Effector memory CD4-positive, alpha-beta T cell (primary cell): ENCODE data around the gene SERTAD1.
A peak's percentile ranks its signal among the peaks of the same experiment; 100 is the strongest.

Experiments used
- DNase-seq, 3 donors: peaks; one replicate each; pipeline ENCODE4 v3.0.0-alpha.2; 2020
- H3K27ac ChIP-seq: 2 replicates; pipeline ENCODE4 v1.7.0; 2013; ENCODE audit warnings: mild to moderate bottlenecking, low read length, moderate library complexity; ENCODE audit not compliant: insufficient read depth, poor library complexity, severe bottlenecking
- H3K27me3 ChIP-seq: replicated peaks from 2 replicates; pipeline ENCODE4 v1.7.0; 2013; ENCODE audit warnings: mild to moderate bottlenecking, low read length; ENCODE audit not compliant: insufficient read depth, control insufficient read depth, poor library complexity, severe bottlenecking
- H3K36me3 ChIP-seq: 2 replicates; pipeline ENCODE4 v1.7.0; 2013; ENCODE audit warnings: mild to moderate bottlenecking, low read length, moderate library complexity; ENCODE audit not compliant: control insufficient read depth, insufficient read depth
- H3K4me1 ChIP-seq: 2 replicates; pipeline ENCODE4 v1.7.0; 2013; ENCODE audit warnings: low read length, mild to moderate bottlenecking; ENCODE audit not compliant: control insufficient read depth, insufficient read depth, poor library complexity, severe bottlenecking
- H3K4me3 ChIP-seq: 2 replicates; pipeline ENCODE4 v1.7.0; 2013; ENCODE audit warnings: low read length, low read depth, mild to moderate bottlenecking; ENCODE audit not compliant: insufficient read depth, poor library complexity, severe bottlenecking
- H3K9me3 ChIP-seq: 2 replicates; pipeline ENCODE4 v1.7.0; 2013; ENCODE audit warnings: mild to moderate bottlenecking, low read length, moderate library complexity; ENCODE audit not compliant: control insufficient read depth

Gene SERTAD1

DNA sequence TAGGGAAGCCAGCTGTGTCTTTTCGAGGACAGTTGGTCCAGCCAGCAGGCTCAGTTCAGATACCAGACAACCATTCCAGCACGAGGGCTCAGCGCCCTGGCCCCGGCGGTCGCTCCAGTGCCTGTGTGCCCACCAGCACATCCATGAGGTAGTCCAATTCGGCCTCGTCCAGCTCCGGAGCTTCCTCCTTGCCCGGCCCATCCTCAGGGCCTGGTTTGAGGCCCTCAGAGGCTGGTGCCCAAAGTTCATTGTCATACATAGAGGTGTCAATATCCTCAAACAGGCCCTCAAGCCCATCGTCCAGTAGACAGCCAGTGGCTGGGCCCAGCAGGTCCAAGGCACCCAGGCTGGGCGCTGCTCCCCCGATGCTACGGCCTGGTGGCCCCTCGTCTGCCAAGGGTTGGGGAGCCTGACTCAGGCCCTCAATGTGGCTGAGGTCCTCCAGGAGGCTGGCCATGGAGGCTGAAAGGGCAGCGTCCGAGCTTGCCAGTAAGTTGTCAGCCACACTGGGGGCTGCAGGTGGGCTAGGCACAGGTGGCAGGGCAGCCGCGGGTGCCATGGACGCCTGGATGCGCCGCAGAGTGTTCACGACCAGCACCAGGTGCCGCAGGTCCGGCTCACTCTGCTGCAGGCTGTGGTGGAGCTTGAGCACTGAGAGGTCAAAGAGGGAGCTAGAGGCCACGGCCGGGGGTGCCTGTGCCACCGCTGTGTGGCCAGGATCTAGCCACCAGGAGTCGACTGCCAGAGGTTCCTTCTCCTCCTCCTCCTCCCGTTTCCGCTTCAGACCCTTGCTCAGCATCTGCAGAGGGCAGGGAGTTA is 2.8 kb downstream of the SERTAD1 start:
- Histone ChIP-seq H3K36me3 (peaks cover 5% of the 10 kb centered on the region), H3K27me3 (no peaks in the 10 kb centered on the region), H3K4me3 (no peak overlapping the region), H3K27ac (peak overlapping the region; percentile 35), H3K9me3 (no peaks in the 10 kb centered on the region), H3K4me1 (peaks cover 17% of the 10 kb centered on the region)
- DNase-seq = no peak

GRCh38 chr19:40421993-40422747 is 3.6 kb downstream of the SERTAD1 start:
- Histone ChIP-seq H3K36me3 (peaks cover 5% of the 10 kb centered on the region), H3K27me3 (no peaks in the 10 kb centered on the region), H3K9me3 (no peaks in the 10 kb centered on the region), H3K27ac (peak overlapping the region; percentile 74), H3K4me1 (peaks cover 19% of the 10 kb centered on the region), H3K4me3 (peak overlapping the region; percentile 91)
- DNase-seq = no peak

DNA sequence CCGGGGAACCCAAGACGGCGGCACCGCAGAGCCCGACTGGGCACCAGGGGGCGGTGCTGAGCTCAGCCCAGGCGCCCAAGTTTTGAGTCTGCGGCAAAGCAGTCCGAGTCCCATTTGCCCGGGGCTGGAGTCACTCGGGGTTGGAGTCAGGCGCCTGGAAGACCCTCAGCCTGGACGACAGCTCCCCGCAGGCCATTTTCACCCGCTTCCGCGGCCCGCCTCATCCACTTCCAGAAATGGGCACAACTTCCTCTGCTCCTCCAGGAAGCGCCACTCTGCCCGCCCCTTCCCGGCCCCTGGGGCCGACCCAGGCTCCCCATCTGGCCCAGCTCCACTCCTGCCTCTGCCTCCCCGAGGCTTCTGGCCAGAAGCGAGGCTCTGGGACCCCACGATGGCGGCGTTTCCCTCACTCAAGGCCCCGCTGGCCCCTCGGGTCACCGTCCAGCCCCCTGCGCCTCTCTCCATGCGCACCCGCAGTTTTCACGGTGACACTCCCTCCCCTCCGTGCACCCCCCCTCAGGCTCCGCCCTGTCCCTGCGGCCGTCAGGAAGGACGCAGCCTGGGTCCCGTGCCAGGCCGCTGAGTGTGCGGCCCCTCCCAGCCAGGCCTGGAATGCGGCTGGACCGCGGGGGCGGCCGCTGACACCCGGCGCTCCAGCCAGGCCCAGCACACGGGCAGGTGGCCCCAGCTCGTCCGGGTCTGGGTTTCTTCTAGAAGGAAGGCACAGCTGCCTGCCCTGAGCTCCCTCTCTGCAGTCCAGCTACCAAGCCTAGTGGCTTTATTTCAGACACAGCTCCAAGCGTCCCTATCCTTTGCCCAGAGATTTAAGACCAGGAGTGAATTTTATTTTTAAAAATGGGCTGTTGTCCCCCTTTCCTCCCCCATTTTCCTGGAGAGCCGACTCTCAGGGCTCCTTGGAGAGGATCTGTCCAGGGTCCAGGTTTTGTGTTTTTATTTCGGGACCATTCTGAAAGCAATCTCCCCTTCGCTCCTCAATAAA is 4.7 kb downstream of the SERTAD1 start:
- no peaks in the 10 kb centered on the region for H3K27me3 ChIP-seq
- H3K9me3 ChIP-seq = no peaks in the 10 kb centered on the region
- peaks cover 5% of the 10 kb centered on the region for H3K36me3 ChIP-seq
- peaks cover 18% of the 10 kb centered on the region for H3K4me1 ChIP-seq
- H3K27ac ChIP-seq = peak overlapping the region; percentile 74
- DNase-seq = peak; percentile 43 to 65 (median 63)
- H3K4me3 ChIP-seq = peak overlapping the region; percentile 91

DNA sequence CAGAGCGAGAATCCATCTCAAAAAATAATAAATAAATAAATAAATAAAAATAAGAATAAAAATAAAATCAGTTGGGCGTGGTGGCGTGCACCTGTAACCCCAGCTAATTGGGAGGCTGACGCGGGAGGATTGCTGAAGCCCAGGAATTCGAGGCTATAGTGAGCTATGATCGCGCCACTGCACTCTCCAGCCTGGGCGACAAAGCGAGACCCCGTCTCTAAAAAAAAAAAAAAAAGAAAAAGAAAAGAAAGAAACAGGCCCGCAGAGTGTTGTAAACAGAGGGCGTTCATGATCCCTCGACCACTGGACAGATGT is 5.4 kb downstream of the SERTAD1 start:
- peak overlapping the region; percentile 91 for H3K4me3 ChIP-seq
- H3K4me1 ChIP-seq = peaks cover 18% of the 10 kb centered on the region
- peak overlapping the region; percentile 74 for H3K27ac ChIP-seq
- no peak for DNase-seq
- no peaks in the 10 kb centered on the region for H3K27me3 ChIP-seq
- peaks cover 5% of the 10 kb centered on the region for H3K36me3 ChIP-seq
- H3K9me3 ChIP-seq = no peaks in the 10 kb centered on the region

GRCh38 chr19:40419780-40420179 is 6.0 kb downstream of the SERTAD1 start:
- Histone ChIP-seq H3K4me1 (peaks cover 17% of the 10 kb centered on the region), H3K27ac (no peak overlapping the region), H3K4me3 (no peak overlapping the region), H3K27me3 (no peaks in the 10 kb centered on the region), H3K9me3 (no peaks in the 10 kb centered on the region), H3K36me3 (peaks cover 5% of the 10 kb centered on the region)
- no peak for DNase-seq

- DNase-seq = no peak
- no peaks in the 10 kb centered on the region for H3K9me3 ChIP-seq
- H3K4me1 ChIP-seq = peaks cover 10% of the 10 kb centered on the region
- no peak overlapping the region for H3K4me3 ChIP-seq
- H3K27ac ChIP-seq = no peak overlapping the region
- H3K36me3 ChIP-seq = peaks cover 5% of the 10 kb centered on the region
- no peaks in the 10 kb centered on the region for H3K27me3 ChIP-seq
Measured at GRCh38 chr19:40419066-40419612, 6.7 kb downstream of the SERTAD1 start.

GRCh38 chr19:40418040-40418439 is 7.8 kb downstream of the SERTAD1 start:
- Histone ChIP-seq H3K4me3 (no peak overlapping the region), H3K27ac (no peak overlapping the region), H3K9me3 (no peaks in the 10 kb centered on the region), H3K36me3 (peaks cover 5% of the 10 kb centered on the region), H3K27me3 (no peaks in the 10 kb centered on the region), H3K4me1 (peaks cover 8% of the 10 kb centered on the region)
- no peak for DNase-seq

DNA sequence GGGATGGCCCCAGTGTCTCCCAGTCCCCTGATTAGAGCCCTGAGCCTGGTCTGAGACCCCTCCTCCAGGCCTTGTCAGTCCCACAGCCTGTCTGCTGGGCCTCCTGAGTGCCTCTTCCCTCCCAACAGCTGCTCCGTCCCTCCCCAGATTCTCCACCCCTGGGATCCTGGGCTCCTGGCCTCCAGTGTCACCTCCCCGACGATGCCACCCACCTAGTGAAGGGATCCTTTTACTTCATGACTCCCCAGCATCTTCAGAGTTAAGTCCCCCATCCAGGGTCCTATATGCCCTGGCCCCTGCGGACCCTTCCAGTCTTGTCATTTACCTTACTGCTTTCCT is 8.2 kb downstream of the SERTAD1 start:
- no peak for DNase-seq
- Histone ChIP-seq H3K27me3 (no peaks in the 10 kb centered on the region), H3K36me3 (peaks cover under 1% of the 10 kb centered on the region), H3K4me1 (peaks cover 8% of the 10 kb centered on the region), H3K9me3 (no peaks in the 10 kb centered on the region), H3K27ac (no peak overlapping the region), H3K4me3 (no peak overlapping the region)

GRCh38 chr19:40416918-40417642 is 8.7 kb downstream of the SERTAD1 start:
- no peak overlapping the region for H3K4me3 ChIP-seq
- no peaks in the 10 kb centered on the region for H3K27me3 ChIP-seq
- H3K36me3 ChIP-seq = no peaks in the 10 kb centered on the region
- H3K27ac ChIP-seq = no peak overlapping the region
- H3K4me1 ChIP-seq = peaks cover 5% of the 10 kb centered on the region
- H3K9me3 ChIP-seq = no peaks in the 10 kb centered on the region
- DNase-seq = no peak
